Type B pancreatic cell (in vitro differentiated cells): Measurements from ENCODE around the gene GRAMD1B. TPM values are rescaled to one million over a fixed set of nuclear protein-coding genes. Genes with fewer than 3 reads are reported as not detected.

Source experiments
- DNase-seq: peaks from one replicate; pipeline ENCODE4 v3.0.0; 2021; ENCODE audit warnings: mixed read lengths; ENCODE audit not compliant: unreplicated experiment; ENCODE audit errors: extremely low spot score
- H3K27ac Mint-ChIP-seq: 2 replicates; pipeline ENCODE4 v1.8.0; 2021; ENCODE audit warnings: mild to moderate bottlenecking, mixed read lengths
- H3K27me3 Mint-ChIP-seq: 2 replicates; pipeline ENCODE4 v1.8.0; 2021; ENCODE audit warnings: mixed read lengths
- H3K36me3 Mint-ChIP-seq: 2 replicates; pipeline ENCODE4 v1.8.0; 2021; ENCODE audit warnings: mixed read lengths
- H3K4me1 Mint-ChIP-seq: one replicate; pipeline ENCODE4 v1.8.0; 2021; ENCODE audit warnings: mixed read lengths; ENCODE audit not compliant: unreplicated experiment
- H3K4me3 Mint-ChIP-seq: 2 replicates; pipeline ENCODE4 v1.8.0; 2021; ENCODE audit warnings: mild to moderate bottlenecking, mixed read lengths
- H3K9me3 Mint-ChIP-seq: 2 replicates; pipeline ENCODE4 v1.8.0; 2021; ENCODE audit warnings: mixed read lengths
- CTCF ChIP-seq: fragments of 200-600 bp; sonication (generic); conservative IDR thresholded peaks from 2 replicates; pipeline ENCODE4 v1.5.0; 2021; ENCODE audit warnings: antibody characterized with exemption, mild to moderate bottlenecking
- total RNA-seq: library from RNA; stranded (reverse); gene quantifications from 2 replicates; pipeline ENCODE4 v1.2.1, GENCODE V29; 2021; ENCODE audit warnings: low replicate concordance

GRAMD1B gene
- total RNA-seq, 1 donor from 2014 or later = 15.2 TPM

GRCh38 chr11:123577081-123577598, 147.1 kb downstream of the GRAMD1B start:
- Mint-ChIP-seq H3K27ac (no peak overlapping the region), H3K36me3 (no peaks in the 10 kb centered on the region), H3K9me3 (no peaks in the 10 kb centered on the region), H3K4me1 (peaks cover 14% of the 10 kb centered on the region), H3K4me3 (no peak overlapping the region), H3K27me3 (peaks cover 21% of the 10 kb centered on the region)
- peak; percentile 93 for TF ChIP-seq CTCF
- peak; percentile 81 for DNase-seq

- Mint-ChIP-seq H3K27ac (no peak overlapping the region), H3K4me3 (no peak overlapping the region), H3K36me3 (peaks cover 5% of the 10 kb centered on the region), H3K4me1 (peaks cover 14% of the 10 kb centered on the region), H3K27me3 (peaks cover 25% of the 10 kb centered on the region), H3K9me3 (no peaks in the 10 kb centered on the region)
- no peak for DNase-seq
- TF ChIP-seq CTCF = no peak
Measured at GRCh38 chr11:123578778-123579481, 148.9 kb downstream of the GRAMD1B start.

GRCh38 chr11:123579482-123579812, 149.4 kb downstream of the GRAMD1B start:
- Mint-ChIP-seq H3K27ac (no peak overlapping the region), H3K27me3 (peaks cover 22% of the 10 kb centered on the region), H3K4me1 (peaks cover 14% of the 10 kb centered on the region), H3K4me3 (no peak overlapping the region), H3K36me3 (peaks cover 5% of the 10 kb centered on the region), H3K9me3 (no peaks in the 10 kb centered on the region)
- DNase-seq = no peak
- TF ChIP-seq CTCF = no peak

GRCh38 chr11:123580137-123580536, 150.1 kb downstream of the GRAMD1B start:
- TF ChIP-seq CTCF = no peak
- Mint-ChIP-seq H3K4me3 (no peak overlapping the region), H3K36me3 (peaks cover 5% of the 10 kb centered on the region), H3K27me3 (peaks cover 16% of the 10 kb centered on the region), H3K9me3 (no peaks in the 10 kb centered on the region), H3K4me1 (peaks cover 15% of the 10 kb centered on the region), H3K27ac (no peak overlapping the region)
- no peak for DNase-seq

- Mint-ChIP-seq H3K27me3 (peaks cover 16% of the 10 kb centered on the region), H3K36me3 (peaks cover 5% of the 10 kb centered on the region), H3K4me1 (peaks cover 19% of the 10 kb centered on the region), H3K4me3 (peak overlapping the region; percentile 20), H3K27ac (no peak overlapping the region), H3K9me3 (no peaks in the 10 kb centered on the region)
- TF ChIP-seq CTCF = peak; percentile 92
- peak; percentile 81 for DNase-seq
Measured at GRCh38 chr11:123580557-123581275, 150.6 kb downstream of the GRAMD1B start.
